Thymus (tissue), 11 donors: Measurements from ENCODE around the gene USP12. TPM values are rescaled to one million over a fixed set of nuclear protein-coding genes. Genes with fewer than 3 reads are reported as not detected.

Experiments
- DNase-seq, 9 donors: peaks; one replicate each; pipeline ENCODE4 v3.0.0-alpha.2; 2013; ENCODE audit warnings: low spot score in 9 of 9, low read depth in 6 of 9, missing footprints in 1 of 9
- H3K27ac ChIP-seq, 2 donors: one replicate each; pipeline ENCODE4 v1.5.1; 2013; ENCODE audit warnings: control low read depth in 1 of 2, low read depth in 1 of 2, low read length in 1 of 2, mild to moderate bottlenecking in 1 of 2, moderate library complexity in 1 of 2
- H3K27me3 ChIP-seq, 2 donors: one replicate each; pipeline ENCODE4 v1.5.1; 2013; ENCODE audit warnings: low read length in 1 of 2; ENCODE audit not compliant: control insufficient read depth in 2 of 2, insufficient read depth in 1 of 2
- H3K36me3 ChIP-seq, 2 donors: one replicate each; pipeline ENCODE4 v1.5.1; 2013; ENCODE audit warnings: low read length in 1 of 2, mild to moderate bottlenecking in 1 of 2, moderate library complexity in 1 of 2; ENCODE audit not compliant: control insufficient read depth in 2 of 2, insufficient read depth in 2 of 2
- H3K4me1 ChIP-seq, 2 donors: one replicate each; pipeline ENCODE4 v1.5.1; 2013; ENCODE audit warnings: low read length in 2 of 2; ENCODE audit not compliant: control insufficient read depth in 2 of 2, insufficient read depth in 2 of 2
- H3K4me3 ChIP-seq, 2 donors: one replicate each; pipeline ENCODE4 v1.5.1; 2013; ENCODE audit warnings: low read length in 2 of 2, control low read depth in 1 of 2, mild to moderate bottlenecking in 1 of 2
- H3K9me3 ChIP-seq, 2 donors: one replicate each; pipeline ENCODE4 v1.5.1; 2013; ENCODE audit warnings: low read length in 1 of 2, mild to moderate bottlenecking in 1 of 2; ENCODE audit not compliant: control insufficient read depth in 2 of 2, insufficient read depth in 1 of 2
- WGBS: extraction: QIAGEN DNeasy Blood & Tissue Kit; methylation state at CpG from one replicate; pipeline ENCODE4 v1.1.7; 2013; 5-methylcytosine and 5-hydroxymethylcytosine counted together
- polyA plus RNA-seq: library from polyadenylated mRNA; stranded (reverse); fragments of 200-250 nt; gene quantifications from one replicate; pipeline ENCODE4 v1.2.3, GENCODE V29; 2013
- total RNA-seq: library from RNA; stranded (reverse); fragments of 120-200 nt; gene quantifications from one replicate; pipeline ENCODE4 v1.2.4, GENCODE V29; 2013
- donor health status: healthy.

Gene USP12
- total and polyA plus RNA-seq, 2 donors, result 11.9 to 14.6 TPM

DNA sequence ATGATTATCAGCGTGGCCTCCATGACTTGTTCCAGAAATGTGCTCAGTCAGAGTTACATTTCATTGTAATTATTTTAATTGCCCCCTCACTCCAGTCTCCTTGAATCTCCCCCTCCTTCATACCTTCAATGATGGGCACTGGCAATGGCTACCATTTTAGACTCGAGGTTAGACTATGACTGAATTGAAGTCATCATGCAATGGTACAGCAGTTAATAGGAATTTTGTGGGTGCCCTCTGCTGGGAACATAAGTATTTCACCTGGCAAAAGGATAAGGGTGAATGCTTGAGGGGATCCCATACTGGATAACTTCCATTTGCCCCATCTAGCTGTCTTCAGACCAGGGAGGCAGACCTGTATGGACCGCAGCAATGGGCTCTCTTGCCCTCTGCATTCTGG, 32.2 kb upstream of the USP12 start:
- H3K36me3 ChIP-seq, result no peaks in the 10 kb centered on the region
- DNase-seq, result no peak
- no peaks in the 10 kb centered on the region for H3K9me3 ChIP-seq
- H3K27me3 ChIP-seq, result no peaks in the 10 kb centered on the region
- no peak overlapping the region for H3K27ac ChIP-seq
- H3K4me1 ChIP-seq, result no peaks in the 10 kb centered on the region
- no peak overlapping the region for H3K4me3 ChIP-seq
- 89% methylated on average over 3 of the region's 3 CpGs for WGBS

DNA sequence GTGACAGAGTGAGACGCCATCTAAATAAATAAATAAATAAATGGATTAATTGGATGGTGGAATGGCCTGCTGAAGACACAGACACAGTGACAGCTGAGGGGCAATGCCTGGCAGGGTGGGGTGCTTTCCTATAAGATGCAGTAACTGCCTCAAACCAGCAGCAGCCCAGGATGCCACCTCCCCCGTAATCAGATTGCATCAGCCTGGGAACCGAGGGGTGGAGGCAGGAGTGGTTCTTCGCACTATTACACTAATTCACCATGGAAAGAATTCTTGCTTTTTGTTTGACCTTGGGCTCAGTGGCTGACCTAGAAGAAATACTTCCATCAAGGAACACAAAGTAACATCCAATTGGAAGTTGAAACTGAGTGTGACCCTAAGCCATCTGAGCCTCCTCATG, 31.6 kb upstream of the USP12 start:
- Histone ChIP-seq H3K36me3 (no peaks in the 10 kb centered on the region), H3K4me1 (no peaks in the 10 kb centered on the region), H3K27me3 (no peaks in the 10 kb centered on the region), H3K4me3 (no peak overlapping the region), H3K27ac (no peak overlapping the region), H3K9me3 (no peaks in the 10 kb centered on the region)
- 97% methylated on average over 4 of the region's 4 CpGs for WGBS
- no peak for DNase-seq

DNA sequence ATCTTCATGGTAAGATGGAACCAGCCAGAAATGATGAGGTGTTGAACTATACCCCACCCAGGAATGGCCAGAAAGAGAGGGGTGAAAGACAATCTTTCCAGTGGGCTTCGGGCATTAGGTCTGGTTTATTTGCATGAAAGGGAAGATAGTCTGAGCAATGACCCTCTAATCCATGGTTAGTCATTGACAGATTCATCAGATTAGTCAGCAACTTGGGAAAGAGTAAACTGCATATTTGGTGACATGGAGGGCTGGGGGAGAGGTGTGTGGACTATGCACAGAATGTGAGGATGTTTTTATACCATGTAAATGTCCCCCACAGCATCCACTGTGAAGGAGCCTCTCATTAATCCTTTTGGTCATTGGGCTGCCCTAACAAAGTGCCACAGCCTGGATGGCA, 30.1 kb upstream of the USP12 start:
- H3K9me3 ChIP-seq, result no peaks in the 10 kb centered on the region
- H3K27ac ChIP-seq, result no peak overlapping the region
- H3K4me1 ChIP-seq, result no peaks in the 10 kb centered on the region
- no peak for DNase-seq
- no peaks in the 10 kb centered on the region for H3K36me3 ChIP-seq
- WGBS, result 98% methylated on average over 1 of the region's 1 CpG
- H3K4me3 ChIP-seq, result no peak overlapping the region
- no peaks in the 10 kb centered on the region for H3K27me3 ChIP-seq

DNA sequence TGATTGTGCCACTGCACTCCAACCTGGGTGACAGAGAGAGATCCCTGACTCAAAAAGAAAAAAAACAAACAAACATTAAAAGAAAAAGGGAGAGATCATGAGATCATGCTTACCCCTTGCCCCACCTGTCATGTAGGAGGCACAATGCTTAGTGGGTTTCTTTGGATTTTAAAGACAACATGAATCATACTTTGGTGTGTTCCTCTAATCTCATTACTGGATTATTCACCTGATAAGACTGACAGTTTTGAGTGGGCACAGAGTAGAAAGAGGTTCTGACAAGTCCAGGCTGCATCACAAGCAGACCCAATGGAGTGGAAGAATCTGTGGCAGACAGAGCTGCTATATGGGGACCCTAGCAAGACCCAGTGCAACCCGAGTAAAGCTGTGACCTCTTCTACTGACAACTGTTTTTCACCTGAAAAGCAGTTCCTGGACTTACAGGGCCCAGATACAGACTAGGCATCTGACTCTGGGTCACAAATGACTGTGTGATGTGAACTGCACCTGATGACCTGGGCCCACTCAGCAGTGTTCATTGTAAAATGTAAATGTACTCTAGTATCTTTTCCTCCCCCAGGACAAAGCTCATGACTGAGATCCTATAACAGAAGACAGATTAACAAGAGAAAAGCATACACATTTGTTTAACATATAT, 28.9 kb upstream of the USP12 start:
- Histone ChIP-seq H3K27ac (no peak overlapping the region), H3K27me3 (no peaks in the 10 kb centered on the region), H3K4me3 (no peak overlapping the region), H3K4me1 (no peaks in the 10 kb centered on the region), H3K36me3 (no peaks in the 10 kb centered on the region), H3K9me3 (no peaks in the 10 kb centered on the region)
- 89% methylated on average over 1 of the region's 1 CpG for WGBS
- DNase-seq, result no peak

DNA sequence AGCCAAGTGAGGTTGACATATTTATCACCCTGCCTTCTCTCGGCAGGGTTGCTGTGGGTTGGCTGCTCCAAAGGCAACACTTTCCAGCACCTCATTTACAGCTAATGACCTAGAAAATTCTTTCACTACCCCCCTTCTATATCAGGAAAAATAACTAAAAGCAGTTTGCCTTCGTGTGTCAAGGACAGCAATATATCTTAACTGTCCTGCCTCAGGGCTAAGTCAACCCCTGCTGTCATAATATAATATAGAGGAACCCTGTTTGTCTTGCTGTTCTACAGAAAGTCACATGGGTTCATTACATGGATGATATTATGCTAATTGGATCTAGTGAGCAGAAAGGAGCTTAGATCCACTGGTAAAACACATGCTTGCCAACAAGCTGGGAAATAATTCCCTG, 28.1 kb upstream of the USP12 start:
- no peak overlapping the region for H3K27ac ChIP-seq
- no peaks in the 10 kb centered on the region for H3K27me3 ChIP-seq
- H3K9me3 ChIP-seq, result no peaks in the 10 kb centered on the region
- no peak for DNase-seq
- H3K4me1 ChIP-seq, result no peaks in the 10 kb centered on the region
- H3K36me3 ChIP-seq, result no peaks in the 10 kb centered on the region
- no peak overlapping the region for H3K4me3 ChIP-seq
- WGBS, result 71% methylated on average over 2 of the region's 2 CpGs

DNA sequence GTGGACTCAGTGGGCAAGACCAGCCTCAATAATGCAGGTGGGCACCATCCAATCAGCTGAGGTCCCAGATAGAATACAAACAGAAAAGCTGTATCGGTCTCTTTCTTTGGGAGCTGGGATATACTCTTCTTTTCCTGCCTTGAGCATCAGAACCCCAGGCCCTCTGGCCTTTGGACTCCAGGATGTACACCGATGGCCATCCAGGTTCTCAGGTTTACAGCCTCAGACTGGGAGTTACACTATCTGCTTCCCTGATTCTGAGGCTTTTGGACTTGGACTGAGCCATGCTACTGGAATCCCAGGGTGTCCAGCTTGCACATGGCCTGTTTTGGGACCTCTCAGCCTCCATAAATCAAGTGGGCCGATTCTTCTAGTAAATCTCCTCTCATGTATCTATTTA, 27.6 kb upstream of the USP12 start:
- no peaks in the 10 kb centered on the region for H3K36me3 ChIP-seq
- no peak overlapping the region for H3K4me3 ChIP-seq
- no peaks in the 10 kb centered on the region for H3K4me1 ChIP-seq
- no peaks in the 10 kb centered on the region for H3K9me3 ChIP-seq
- WGBS, result 95% methylated on average over 3 of the region's 3 CpGs
- no peak for DNase-seq
- H3K27me3 ChIP-seq, result no peaks in the 10 kb centered on the region
- H3K27ac ChIP-seq, result no peak overlapping the region

DNA sequence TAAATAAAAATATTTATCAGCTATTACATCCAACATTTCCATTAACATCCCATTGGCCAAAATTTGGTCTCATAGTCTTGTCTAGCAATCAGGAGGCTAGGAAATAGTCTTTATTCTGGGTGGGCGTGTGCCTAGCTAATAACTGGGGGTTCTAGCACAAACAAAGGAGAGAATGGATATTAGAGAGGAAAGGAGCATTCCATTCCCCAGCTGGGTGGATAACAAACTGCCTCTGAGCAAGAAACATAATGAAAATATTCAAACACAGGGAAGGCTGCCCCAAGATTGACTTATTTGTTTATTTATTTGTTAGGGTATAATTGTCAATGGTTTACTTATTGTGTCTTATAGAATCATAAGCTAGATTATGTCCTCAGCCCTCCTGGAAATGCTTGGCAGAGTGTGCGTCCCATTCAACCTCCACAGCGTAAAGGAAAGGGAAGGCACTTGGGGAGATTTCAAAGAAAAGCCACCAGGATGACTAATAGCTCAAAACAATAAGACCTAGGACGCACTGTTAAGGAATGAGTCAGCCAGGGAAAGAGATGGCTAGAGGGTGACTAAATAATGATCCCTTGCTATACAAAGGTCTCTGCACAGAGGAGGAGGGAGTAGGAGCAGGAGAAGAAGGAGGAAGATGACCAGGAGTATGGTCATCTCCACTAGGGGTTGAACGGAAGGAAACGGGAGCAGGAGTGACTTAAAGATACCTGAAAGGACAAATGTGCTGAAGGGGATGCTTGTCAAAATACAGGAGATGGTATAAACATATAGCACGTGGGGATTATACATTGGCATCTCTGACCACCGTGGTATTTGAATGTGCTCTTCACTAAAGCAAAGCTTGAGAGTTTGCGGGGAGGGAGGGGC, 23.5 kb upstream of the USP12 start:
- DNase-seq, result no peak
- H3K36me3 ChIP-seq, result no peaks in the 10 kb centered on the region
- no peaks in the 10 kb centered on the region for H3K9me3 ChIP-seq
- H3K4me1 ChIP-seq, result no peaks in the 10 kb centered on the region
- no peak overlapping the region for H3K27ac ChIP-seq
- no peak overlapping the region for H3K4me3 ChIP-seq
- no peaks in the 10 kb centered on the region for H3K27me3 ChIP-seq
- 83% methylated on average over 9 of the region's 9 CpGs for WGBS

DNA sequence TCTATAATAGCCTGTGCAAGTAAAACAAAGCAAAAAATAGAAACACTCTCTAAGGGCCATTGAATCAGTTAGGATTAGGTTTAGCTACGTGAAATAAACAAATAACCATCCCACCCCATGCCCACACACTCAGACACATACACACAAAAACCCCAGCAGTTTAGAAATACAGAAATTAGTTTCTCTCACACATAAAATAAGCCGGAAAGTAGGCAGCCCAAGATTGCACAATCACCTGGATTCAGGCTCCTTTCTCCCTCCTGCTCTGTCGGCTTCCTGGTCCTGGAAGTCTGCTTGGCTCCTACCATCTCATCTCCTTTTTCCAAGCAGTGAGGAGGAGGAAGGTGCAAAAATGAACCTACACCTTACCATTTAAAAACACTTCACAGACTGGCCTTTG, 22.6 kb upstream of the USP12 start:
- Histone ChIP-seq H3K4me1 (no peaks in the 10 kb centered on the region), H3K9me3 (no peaks in the 10 kb centered on the region), H3K4me3 (no peak overlapping the region), H3K27ac (no peak overlapping the region), H3K36me3 (no peaks in the 10 kb centered on the region), H3K27me3 (no peaks in the 10 kb centered on the region)
- WGBS, result 93% methylated on average over 3 of the region's 3 CpGs
- no peak for DNase-seq

DNA sequence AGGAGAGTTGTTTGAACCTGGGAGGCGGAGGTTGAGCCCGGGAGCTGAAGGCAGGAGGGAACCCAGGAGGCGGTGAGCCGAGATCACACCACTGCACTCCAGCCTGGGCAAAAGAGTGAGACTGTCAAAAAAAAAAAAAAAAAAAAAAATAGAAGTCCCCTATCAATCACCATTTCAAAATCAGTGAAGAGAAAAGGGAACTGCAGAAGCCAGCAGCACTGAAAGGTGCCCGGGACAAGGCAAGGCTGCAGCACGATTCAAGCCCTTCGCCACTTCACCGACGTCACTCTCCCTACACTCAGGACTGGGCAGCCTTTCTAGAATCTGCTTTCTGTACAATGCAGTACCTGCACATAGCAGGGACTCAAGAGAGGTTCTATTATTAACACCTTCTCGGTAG, 21.9 kb upstream of the USP12 start:
- H3K4me1 ChIP-seq, result no peaks in the 10 kb centered on the region
- no peak overlapping the region for H3K4me3 ChIP-seq
- H3K27me3 ChIP-seq, result no peaks in the 10 kb centered on the region
- WGBS, result 93% methylated on average over 10 of the region's 10 CpGs
- H3K9me3 ChIP-seq, result no peaks in the 10 kb centered on the region
- no peak for DNase-seq
- no peak overlapping the region for H3K27ac ChIP-seq
- H3K36me3 ChIP-seq, result no peaks in the 10 kb centered on the region
